Natural killer cell (primary cell): ENCODE data around the gene SPOCD1. TPM values are rescaled to one million over a fixed set of nuclear protein-coding genes. Genes with fewer than 3 reads are reported as not detected.

ENCODE experiments used
- ATAC-seq, 3 donors: fragments of 150-1000 bp in 2 of 3; fragments of 200-7000 bp in 1 of 3; cut with Tn5 transposase; 1 replicate in 1 of 3; 2 replicates in 2 of 3; pipeline ENCODE4 v1.10.0; 2021; ENCODE audit warnings: mild to moderate bottlenecking in 2 of 3, moderate library complexity in 2 of 3
- DNase-seq, 2 donors: peaks; one replicate each; pipeline versions ENCODE4 v3.0.0 to v3.0.0-alpha.2; 2013 to 2021; ENCODE audit warnings: mixed read lengths in 1 of 2
- H3K27ac ChIP-seq: one replicate; pipeline ENCODE4 v1.5.1; 2013; ENCODE audit warnings: mild to moderate bottlenecking, low read length
- H3K27me3 ChIP-seq: one replicate; pipeline ENCODE4 v1.6.1; 2013; ENCODE audit warnings: low read length; ENCODE audit not compliant: control insufficient read depth, insufficient read depth
- H3K36me3 ChIP-seq: one replicate; pipeline ENCODE4 v1.6.1; 2013; ENCODE audit warnings: low read length; ENCODE audit not compliant: control insufficient read depth, insufficient read depth
- H3K4me1 ChIP-seq: one replicate; pipeline ENCODE4 v1.6.1; 2013; ENCODE audit warnings: low read length; ENCODE audit not compliant: control insufficient read depth, insufficient read depth
- H3K4me3 ChIP-seq: one replicate; pipeline ENCODE4 v1.5.1; 2013; ENCODE audit warnings: low read length
- H3K9me3 ChIP-seq: one replicate; pipeline ENCODE4 v1.6.1; 2013; ENCODE audit warnings: low read length; ENCODE audit not compliant: control insufficient read depth, insufficient read depth
- H3K27ac Mint-ChIP-seq, 2 donors: one replicate each; pipeline ENCODE4 v1.8.0; 2022; ENCODE audit warnings: mild to moderate bottlenecking in 2 of 2, mixed read lengths in 2 of 2, moderate library complexity in 1 of 2
- H3K27me3 Mint-ChIP-seq, 2 donors: one replicate each; pipeline ENCODE4 v1.8.0; 2022; ENCODE audit warnings: low read depth in 2 of 2, mixed read lengths in 2 of 2
- H3K36me3 Mint-ChIP-seq: one replicate; pipeline ENCODE4 v1.8.0; 2022; ENCODE audit warnings: mixed read lengths
- H3K4me1 Mint-ChIP-seq, 2 donors: one replicate each; pipeline ENCODE4 v1.8.0; 2022; ENCODE audit warnings: mixed read lengths in 2 of 2
- H3K4me3 Mint-ChIP-seq: one replicate; pipeline ENCODE4 v1.8.0; 2022; ENCODE audit warnings: mild to moderate bottlenecking, moderate library complexity, mixed read lengths
- H3K9me3 Mint-ChIP-seq, 2 donors: one replicate each; pipeline ENCODE4 v1.8.0; 2022; ENCODE audit warnings: mixed read lengths in 2 of 2
- CTCF ChIP-seq: fragments of 200-600 bp; IDR thresholded peaks from one replicate; pipeline ENCODE4 v1.8.0; 2022; ENCODE audit warnings: antibody characterized with exemption
- WGBS: methylation state at CpG from one replicate; pipeline ENCODE4 v1.1.7; 2013; ENCODE audit warnings: missing lambda C conversion rate; ENCODE audit not compliant: insufficient coverage; 5-methylcytosine and 5-hydroxymethylcytosine counted together
- intact Hi-C: fragments of 100-400 bp; cut with micrococcal nuclease; formaldehyde crosslinking; loops from one replicate; pipeline ENCODE4 v1.14.2; 2022
- total RNA-seq, 4 donors: library from RNA; stranded (reverse); fragments of 120-200 nt in 1 of 4; gene quantifications; one replicate each; pipeline versions ENCODE4 v1.2.3 to v1.2.4, GENCODE V29; 2013 to 2022

SPOCD1 gene
- total RNA-seq, 3 donors from 2014 or later (not counting 1 experiment from before 2014, with no cell fraction given): 0.54 to 0.68 TPM; not detected in 1

- intact Hi-C loops: loop anchor here (5.0 kb wide), 1 partner anchor 35 kb away; no protein-coding TSS in a partner anchor
- H3K4me1 ChIP-seq: peaks cover 58% of the 10 kb centered on the region
- TF ChIP-seq CTCF: no peak
- no peak overlapping the region for H3K4me3 ChIP-seq
- no peaks in the 10 kb centered on the region for H3K36me3 ChIP-seq
- Mint-ChIP-seq H3K9me3 (no peaks in the 10 kb centered on the region), H3K36me3 (no peaks in the 10 kb centered on the region), H3K4me3 (peak overlapping the region; percentile 77), H3K27me3 (no peaks in the 10 kb centered on the region), H3K27ac (peak overlapping the region; percentile 86 to 94), H3K4me1 (peaks cover 63 to 79% of the 10 kb centered on the region in 2 donors)
- WGBS: 35% methylated on average over 7 of the region's 7 CpGs
- H3K27ac ChIP-seq: no peak overlapping the region
- H3K27me3 ChIP-seq: no peaks in the 10 kb centered on the region
- H3K9me3 ChIP-seq: no peaks in the 10 kb centered on the region
- ATAC-seq (no peak), DNase-seq (no peak)
These were observed 63.6 kb downstream of the SPOCD1 start for GRCh38 chr1:31752258-31752657.

- Histone ChIP-seq H3K27me3 (no peaks in the 10 kb centered on the region), H3K9me3 (no peaks in the 10 kb centered on the region), H3K36me3 (no peaks in the 10 kb centered on the region), H3K4me1 (peaks cover 62% of the 10 kb centered on the region), H3K4me3 (no peak overlapping the region), H3K27ac (no peak overlapping the region)
- Mint-ChIP-seq H3K4me1 (peaks cover 67 to 83% of the 10 kb centered on the region in 2 donors), H3K9me3 (no peaks in the 10 kb centered on the region), H3K27ac (peak overlapping the region; percentile 86 to 94), H3K4me3 (peak overlapping the region; percentile 77), H3K36me3 (no peaks in the 10 kb centered on the region), H3K27me3 (no peaks in the 10 kb centered on the region)
- no peak for TF ChIP-seq CTCF
- WGBS: 56% methylated on average over 4 of the region's 5 CpGs
- DNase-seq (no peak), ATAC-seq (no peak)
- intact Hi-C loops: loop anchor here (5.0 kb wide), 1 partner anchor 35 kb away; no protein-coding TSS in a partner anchor
These were observed 64.0 kb downstream of the SPOCD1 start for GRCh38 chr1:31751822-31752241.

- WGBS: 9% methylated on average over 11 of the region's 11 CpGs
These were observed 64.8 kb downstream of the SPOCD1 start for GRCh38 chr1:31750858-31751510.

More at GRCh38 chr1:31750858-31751510, 64.8 kb downstream of the SPOCD1 start:
- peak overlapping the region; percentile 64 for H3K27ac ChIP-seq
- H3K36me3 ChIP-seq: no peaks in the 10 kb centered on the region
- peaks cover 76 to 91% of the 10 kb centered on the region in 2 donors for H3K4me1 Mint-ChIP-seq
- H3K27me3 ChIP-seq: no peaks in the 10 kb centered on the region
- intact Hi-C loops: loop anchor here (5.0 kb wide), 1 partner anchor 36 kb away; no protein-coding TSS in a partner anchor
- no peak for TF ChIP-seq CTCF
- DNase-seq: peak; percentile 57 to 68
- H3K4me3 Mint-ChIP-seq: peak overlapping the region; percentile 76
- ATAC-seq: peak; percentile 79 to 89 (median 88)
- H3K4me1 ChIP-seq: peaks cover 70% of the 10 kb centered on the region
- H3K36me3 Mint-ChIP-seq: no peaks in the 10 kb centered on the region
- H3K27ac Mint-ChIP-seq: peak overlapping the region; percentile 86 to 94
- no peak overlapping the region for H3K4me3 ChIP-seq
- H3K9me3 ChIP-seq: no peaks in the 10 kb centered on the region
- H3K9me3 Mint-ChIP-seq: no peaks in the 10 kb centered on the region
- H3K27me3 Mint-ChIP-seq: no peaks in the 10 kb centered on the region
